ENCODE measurements around the gene GRM7.

DNA sequence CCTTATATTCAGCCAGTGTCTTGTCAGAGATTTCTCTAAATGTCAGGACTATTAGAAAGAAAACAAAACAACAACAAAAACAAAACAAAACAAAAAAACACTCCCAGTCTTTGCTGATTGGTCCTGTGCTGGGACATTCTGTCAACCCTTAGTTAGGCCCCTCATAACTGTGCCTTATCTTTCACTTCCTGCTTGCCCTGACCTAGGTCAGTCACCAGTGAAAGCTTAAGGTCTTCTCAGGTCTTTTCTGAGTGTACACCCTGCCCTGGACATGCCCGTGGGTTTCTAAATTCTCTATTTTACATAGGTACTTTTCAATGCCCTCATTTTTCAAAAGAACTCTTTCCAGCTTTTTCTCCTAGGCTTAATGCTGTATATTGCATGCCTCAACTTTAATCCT is 454.1 kb downstream of the GRM7 start:
- TF ChIP-seq, protein P1, sequence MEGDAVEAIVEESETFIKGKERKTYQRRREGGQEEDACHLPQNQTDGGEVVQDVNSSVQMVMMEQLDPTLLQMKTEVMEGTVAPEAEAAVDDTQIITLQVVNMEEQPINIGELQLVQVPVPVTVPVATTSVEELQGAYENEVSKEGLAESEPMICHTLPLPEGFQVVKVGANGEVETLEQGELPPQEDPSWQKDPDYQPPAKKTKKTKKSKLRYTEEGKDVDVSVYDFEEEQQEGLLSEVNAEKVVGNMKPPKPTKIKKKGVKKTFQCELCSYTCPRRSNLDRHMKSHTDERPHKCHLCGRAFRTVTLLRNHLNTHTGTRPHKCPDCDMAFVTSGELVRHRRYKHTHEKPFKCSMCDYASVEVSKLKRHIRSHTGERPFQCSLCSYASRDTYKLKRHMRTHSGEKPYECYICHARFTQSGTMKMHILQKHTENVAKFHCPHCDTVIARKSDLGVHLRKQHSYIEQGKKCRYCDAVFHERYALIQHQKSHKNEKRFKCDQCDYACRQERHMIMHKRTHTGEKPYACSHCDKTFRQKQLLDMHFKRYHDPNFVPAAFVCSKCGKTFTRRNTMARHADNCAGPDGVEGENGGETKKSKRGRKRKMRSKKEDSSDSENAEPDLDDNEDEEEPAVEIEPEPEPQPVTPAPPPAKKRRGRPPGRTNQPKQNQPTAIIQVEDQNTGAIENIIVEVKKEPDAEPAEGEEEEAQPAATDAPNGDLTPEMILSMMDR (IDR thresholded peaks at IDR 0.05): no peak
- TF ChIP-seq POLR2A (IDR thresholded peaks at IDR 0.05): no peak

Data from body of pancreas (tissue), 4 donors.